ENCODE results near the gene PHF21A.
"Not testable (repeated sequence)": the region's sequence is repeated elsewhere in the genome, so short reads cannot be mapped to it uniquely, and the experiment has no call there.

The PHF21A gene

DNA sequence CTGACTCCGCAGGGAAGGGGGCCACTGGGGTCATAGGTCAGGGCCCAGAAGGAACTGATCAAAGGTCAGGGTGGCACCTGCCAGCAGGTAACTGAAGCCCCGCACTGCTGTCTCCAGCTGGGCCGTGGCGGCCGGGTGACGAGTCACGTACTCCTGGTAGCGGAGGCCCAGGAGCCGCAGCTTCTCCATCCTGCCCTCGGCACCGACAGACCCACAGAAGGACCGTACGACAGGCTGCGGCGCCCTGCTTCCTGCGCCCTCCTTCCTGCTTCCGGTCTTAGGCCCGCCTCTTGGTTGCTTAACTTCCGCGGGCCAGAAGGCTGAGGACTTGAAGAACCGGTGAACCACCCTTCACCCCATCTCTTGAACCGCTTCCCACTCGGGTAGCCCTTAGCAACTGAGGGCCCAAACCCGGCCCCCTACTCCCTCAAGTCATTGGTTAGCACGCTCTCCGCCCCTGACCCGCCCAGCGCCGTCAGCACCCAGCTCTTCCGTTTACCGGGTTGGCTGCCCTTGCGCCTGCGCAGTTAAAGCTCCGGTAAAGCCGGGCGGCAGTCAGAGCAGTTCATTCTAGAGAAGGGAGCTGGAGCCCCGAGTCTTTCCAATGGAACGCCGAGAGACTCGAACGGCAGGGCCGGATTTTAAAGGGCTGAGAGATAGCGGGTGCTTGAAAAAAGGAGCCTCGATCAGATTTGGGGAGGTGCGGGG lies 203.5 kb downstream of the PHF21A start, which contains the start of gene PEX16:
PEX16 (minus strand) TSS at position 255 of the 708 bp plus-strand sequence; CDS start at position 189, 66 bp downstream.
- peak; percentile 99 for DNase-seq

DNA sequence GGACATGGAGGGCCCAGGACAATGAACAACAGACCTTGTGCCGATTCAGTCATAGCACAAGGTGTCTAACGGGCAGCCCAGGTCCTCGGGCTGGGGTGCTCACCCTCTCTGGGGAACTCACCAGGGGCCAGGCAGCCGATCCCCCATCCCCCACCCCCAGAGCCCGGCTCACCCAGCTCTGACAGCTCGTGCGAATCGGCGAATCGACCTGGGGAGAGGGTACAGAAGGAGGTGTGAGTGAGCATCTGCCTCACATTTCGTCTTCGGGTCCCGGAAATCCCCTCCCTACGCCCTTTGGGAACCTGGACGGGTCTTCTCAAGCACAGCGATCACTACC lies 204.0 kb downstream of the PHF21A start:
- no peak for DNase-seq

- no peak for DNase-seq
Observed at GRCh38 chr11:45915446-45915845, 205.8 kb downstream of the PHF21A start.

GRCh38 chr11:45913942-45914635 lies 207.2 kb downstream of the PHF21A start:
- no peak for DNase-seq

DNA sequence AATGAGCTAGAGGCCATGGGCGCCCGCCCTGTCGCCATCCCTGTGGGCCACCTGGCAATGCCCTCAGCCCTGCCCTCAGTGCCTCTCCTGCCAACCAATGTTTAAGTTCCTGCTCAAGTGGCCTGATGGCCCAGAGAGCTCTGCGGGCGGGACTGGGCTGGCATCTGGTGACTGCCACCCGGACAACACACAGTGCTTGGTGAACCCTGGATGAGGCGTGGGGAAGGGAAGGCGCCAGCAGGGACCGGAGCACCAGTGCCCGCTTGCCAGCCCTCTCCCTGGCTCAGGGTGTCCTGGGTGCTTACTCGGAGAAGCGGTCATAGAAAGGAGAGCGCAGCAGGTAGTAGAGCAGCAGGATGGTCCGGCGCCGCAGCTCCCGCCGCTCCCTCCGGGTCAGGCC lies 207.7 kb downstream of the PHF21A start:
- no peak for DNase-seq

DNA sequence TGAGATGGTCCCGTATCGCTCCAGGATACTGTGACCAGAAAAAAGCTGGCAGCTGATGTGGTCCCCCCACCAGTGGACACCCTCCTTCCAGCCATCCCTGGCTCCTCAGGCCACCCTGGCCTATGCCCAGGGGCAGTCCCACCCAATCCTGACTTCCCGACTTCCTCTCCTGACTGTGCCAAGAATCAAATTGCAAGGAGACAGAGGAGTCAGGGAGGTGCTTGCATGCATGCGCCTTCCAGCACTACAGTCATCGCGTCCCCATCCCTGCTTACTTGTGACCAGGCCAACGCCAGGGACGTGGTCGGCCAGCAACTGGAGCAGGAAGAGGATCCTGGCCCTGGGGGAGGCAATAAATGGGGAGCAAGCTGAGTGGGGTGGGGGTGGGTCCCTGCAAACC lies 210.6 kb downstream of the PHF21A start:
- no peak for DNase-seq

DNA sequence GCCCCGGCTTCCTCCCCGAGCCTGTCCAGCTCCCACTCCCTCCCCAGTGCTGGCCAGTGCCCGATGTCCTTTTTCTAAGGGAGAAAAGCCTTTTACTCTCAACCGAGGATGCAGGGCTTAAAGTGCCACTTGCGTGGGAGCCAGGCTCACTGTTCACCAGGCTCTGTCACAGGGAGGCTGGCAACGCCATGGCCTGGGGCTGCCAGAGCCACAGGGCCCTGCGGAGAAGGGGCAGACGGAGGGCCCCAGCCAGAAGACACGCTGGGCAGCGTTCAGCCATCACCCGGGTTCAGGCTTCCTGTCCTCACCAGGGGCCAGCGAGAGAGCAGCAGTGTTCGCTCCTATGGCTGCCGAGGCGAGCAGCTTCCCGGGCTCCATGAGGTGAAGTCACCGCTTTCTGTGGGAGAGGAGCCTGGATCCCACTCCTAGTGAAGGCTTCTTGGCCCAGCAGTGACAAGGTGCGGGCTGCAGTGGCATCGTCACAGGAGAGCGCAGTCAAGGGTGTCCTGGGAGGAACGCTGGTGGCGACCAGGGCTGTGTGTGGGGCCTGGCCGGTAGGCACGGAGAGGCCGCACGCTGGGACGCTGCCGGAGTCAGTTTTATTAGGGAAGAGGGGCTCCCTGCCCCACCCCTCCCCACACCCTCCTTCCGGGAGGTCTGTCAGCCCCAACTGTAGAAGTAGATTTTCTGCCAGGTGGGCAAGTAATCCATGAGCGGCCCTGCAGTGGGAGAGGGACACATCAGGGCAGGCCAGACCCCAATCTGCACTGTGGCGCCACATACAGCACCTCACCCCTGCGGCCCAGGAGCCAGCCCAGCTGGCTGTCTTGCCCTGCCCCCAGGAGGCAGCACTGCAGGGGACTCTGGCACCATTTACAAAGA lies 211.4 kb downstream of the PHF21A start:
- no peak for DNase-seq

DNA sequence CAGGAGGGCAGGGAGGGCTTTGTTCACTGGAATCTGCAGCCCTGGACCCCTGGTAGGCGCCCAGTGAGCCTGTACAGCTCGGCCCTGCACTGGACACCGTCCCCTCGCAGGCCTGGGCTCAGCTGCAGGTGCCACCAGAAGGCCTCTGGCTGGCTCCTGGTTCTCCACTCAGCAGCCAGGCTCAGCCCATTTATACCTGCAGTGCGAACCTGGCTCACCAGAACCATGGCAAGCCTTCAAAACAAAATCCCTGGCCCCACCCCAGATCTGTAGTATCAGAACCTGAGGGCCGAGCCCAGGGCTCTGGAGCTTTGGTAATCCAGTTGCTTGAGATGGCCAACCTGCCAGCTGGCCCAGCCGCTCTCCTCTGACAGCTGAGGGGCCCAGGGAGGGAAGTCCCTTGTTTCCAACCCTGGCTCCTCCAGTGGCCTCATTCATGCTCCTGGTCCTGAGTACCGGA lies 213.3 kb downstream of the PHF21A start:
- DNase-seq = no peak

DNA sequence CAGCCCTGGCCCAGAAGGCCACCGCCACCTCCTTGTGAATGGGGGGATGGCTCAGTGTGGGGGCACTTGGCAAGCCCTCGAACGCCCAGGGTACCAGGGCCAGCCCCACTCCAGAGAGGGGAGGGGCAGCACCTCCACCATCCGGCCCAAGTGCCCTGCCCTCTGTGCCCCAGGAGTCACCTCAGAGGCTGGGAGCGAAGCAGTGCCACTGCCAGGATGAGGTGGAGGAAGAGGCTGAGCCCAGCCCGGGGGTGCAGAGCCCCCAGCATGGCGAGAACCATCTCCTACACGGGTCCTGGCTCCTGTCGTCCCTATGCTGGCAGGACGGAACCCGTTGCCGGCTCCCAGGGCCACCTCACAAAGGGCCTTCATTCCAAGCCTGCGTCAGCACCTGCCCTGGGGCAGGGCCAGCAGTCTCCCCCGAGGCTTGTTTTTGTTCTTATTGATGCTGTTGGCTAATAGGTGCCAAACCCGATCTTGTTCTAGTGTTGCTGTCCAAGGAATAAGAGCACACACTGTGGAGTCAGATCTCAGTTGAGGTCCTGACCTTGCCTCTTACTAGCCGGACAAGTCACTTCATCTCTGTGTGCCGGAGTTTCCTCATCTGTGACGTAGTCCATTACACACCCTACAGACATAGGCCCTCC lies 214.2 kb downstream of the PHF21A start, which contains the start of gene FREY1:
FREY1 (minus strand) TSS at position 307 of the 647 bp plus-strand sequence; CDS start at position 281, 26 bp downstream.
- DNase-seq = no peak

DNA sequence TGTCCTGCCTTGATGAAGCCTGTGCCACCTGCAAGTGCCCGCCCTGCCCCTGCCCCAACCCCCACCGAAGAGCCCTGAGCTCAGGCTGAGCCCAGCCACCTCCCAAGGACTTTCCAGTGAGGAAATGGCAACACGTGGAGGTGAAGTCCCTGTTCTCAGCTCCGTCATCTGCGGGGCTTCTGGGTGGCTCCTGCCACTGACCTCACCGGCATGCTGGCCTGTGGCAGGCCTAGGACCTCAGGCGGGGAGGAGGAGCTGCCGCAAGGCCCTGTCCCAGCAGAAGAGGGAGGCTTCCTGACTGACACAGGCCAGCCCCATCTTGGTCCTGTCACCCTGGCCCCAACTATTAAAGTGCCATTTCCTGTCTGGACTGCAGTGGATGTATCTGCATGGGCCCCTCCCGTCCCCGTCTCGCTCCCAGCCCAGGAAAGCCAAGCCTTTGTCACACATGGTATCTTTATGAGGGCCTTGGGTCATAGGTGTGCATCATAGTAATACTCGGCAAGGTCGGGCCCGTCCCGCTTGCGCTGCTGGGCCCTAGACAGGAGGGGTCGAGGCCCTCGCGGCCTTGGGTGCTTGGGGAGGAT lies 215.1 kb downstream of the PHF21A start:
- DNase-seq = no peak

- not testable (repeated sequence) for DNase-seq
Observed at GRCh38 chr11:45905576-45905975, 215.7 kb downstream of the PHF21A start.

- DNase-seq = no peak
Observed at GRCh38 chr11:45905095-45905494, 216.2 kb downstream of the PHF21A start.

DNA sequence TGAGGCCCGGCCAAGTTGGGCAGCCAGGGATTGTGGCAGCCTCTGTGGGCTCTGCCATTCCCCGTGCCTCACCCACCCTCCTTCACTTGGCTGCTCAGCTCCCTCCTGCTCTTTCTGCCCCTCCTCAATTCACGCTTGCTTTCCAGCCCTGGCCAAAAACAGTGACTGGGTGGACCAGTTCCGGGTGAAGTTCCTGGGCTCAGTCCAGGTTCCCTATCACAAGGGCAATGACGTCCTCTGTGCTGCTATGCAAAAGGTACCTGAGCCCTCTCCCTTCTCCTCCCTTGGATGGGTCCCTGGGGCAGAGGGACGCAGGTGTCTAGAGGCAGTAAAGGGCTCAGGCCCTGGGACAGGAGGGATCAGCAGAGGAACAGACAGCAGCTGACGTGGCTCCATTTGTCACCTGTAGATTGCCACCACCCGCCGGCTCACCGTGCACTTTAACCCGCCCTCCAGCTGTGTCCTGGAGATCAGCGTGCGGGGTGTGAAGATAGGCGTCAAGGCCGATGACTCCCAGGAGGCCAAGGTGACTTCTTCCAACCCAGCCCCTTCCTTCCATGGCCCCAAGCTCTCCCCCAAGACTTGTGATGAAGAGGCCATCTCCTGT lies 216.8 kb downstream of the PHF21A start:
- DNase-seq = no peak

DNA sequence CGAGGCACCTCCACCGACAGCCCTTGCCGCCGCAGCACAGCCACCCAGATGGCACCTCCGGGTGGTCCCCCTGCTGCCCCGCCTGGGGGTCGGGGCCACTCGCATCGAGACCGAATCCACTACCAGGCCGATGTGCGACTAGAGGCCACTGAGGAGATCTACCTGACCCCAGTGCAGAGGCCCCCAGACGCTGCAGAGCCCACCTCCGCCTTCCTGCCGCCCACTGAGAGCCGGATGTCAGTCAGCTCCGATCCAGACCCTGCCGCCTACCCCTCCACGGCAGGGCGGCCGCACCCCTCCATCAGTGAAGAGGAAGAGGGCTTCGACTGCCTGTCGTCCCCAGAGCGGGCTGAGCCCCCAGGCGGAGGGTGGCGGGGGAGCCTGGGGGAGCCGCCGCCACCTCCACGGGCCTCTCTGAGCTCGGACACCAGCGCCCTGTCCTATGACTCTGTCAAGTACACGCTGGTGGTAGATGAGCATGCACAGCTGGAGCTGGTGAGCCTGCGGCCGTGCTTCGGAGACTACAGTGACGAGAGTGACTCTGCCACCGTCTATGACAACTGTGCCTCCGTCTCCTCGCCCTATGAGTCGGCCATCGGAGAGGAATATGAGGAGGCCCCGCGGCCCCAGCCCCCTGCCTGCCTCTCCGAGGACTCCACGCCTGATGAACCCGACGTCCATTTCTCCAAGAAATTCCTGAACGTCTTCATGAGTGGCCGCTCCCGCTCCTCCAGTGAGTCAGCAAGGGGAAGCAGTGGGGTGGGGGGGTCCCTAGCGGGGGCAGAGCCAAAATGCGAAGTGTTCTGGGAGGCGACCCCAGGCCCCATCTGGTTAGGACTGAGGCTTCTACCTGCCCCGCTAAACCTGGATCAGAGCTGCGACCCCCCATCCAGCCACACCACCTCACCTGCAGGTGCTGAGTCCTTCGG lies 218.5 kb downstream of the PHF21A start:
- no peak for DNase-seq

- DNase-seq = no peak
Observed at GRCh38 chr11:45901626-45902025, 219.6 kb downstream of the PHF21A start.

DNA sequence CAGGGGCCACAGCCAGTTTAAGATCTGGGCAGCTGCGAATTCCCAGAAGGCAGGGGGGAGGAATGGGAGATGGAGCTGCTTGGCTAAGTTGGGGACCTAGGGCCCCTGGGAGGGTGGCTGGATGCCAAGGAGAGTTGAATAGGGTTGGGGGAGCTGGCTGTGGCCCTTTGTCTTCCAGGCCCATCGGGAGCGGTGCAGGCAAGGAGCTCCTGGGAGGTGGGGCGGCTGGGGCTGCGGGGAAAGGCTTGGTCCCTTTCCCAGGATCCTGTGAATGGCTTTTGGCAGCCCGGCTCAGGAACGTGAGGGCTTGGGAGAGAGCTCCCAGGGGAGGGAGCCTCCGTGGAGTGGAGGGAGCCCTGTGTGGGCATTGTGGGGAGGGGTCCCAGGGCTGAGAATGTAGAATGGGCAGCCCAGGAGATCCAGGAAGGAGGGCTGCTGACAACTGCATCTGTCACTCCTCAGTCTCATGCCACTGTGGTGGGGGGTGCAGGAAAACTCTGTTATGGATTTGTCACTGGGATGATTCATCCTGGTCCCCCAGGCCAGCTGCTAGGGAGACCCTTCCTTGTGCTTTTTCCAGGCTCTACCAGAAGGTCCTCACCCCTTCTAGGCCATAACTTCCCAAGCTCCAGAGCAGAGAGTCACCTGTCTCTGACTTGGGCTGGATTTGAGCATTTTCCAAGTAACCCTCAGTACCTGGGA lies 220.2 kb downstream of the PHF21A start:
- no peak for DNase-seq

- not testable (repeated sequence) for DNase-seq
Observed at GRCh38 chr11:45900175-45900800, 221.0 kb downstream of the PHF21A start.

GRCh38 chr11:45899448-45900174 lies 221.6 kb downstream of the PHF21A start:
- peak; percentile 78 for DNase-seq

DNA sequence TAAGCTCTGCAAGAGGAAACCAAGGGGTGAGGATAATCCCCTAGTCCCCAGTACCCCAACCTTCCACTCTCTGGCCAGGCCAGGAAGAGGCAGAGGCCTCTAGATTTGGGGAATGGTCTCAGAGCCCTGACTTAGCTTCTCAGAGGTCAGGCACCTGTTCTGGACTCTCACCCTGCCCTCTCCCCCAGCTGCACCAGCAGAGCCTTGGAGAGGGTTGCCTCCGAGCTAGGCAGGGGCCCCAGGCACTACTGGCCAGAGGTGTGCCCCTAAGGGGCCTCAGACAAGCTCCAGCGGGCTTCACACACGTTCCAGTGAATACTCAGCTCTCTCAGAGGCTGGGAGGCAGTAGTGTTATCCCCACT lies 222.2 kb downstream of the PHF21A start:
- DNase-seq = no peak
